Effector memory CD4-positive, alpha-beta T cell (primary cell): ENCODE measurements around the gene RAE1.

Source experiments
- DNase-seq, 3 donors: peaks; one replicate each; pipeline ENCODE4 v3.0.0-alpha.2; 2020
- H3K27ac ChIP-seq: 2 replicates; pipeline ENCODE4 v1.7.0; 2013; ENCODE audit warnings: mild to moderate bottlenecking, low read length, moderate library complexity; ENCODE audit not compliant: insufficient read depth, poor library complexity, severe bottlenecking
- H3K27me3 ChIP-seq: replicated peaks from 2 replicates; pipeline ENCODE4 v1.7.0; 2013; ENCODE audit warnings: mild to moderate bottlenecking, low read length; ENCODE audit not compliant: insufficient read depth, control insufficient read depth, poor library complexity, severe bottlenecking
- H3K36me3 ChIP-seq: 2 replicates; pipeline ENCODE4 v1.7.0; 2013; ENCODE audit warnings: mild to moderate bottlenecking, low read length, moderate library complexity; ENCODE audit not compliant: control insufficient read depth, insufficient read depth
- H3K4me1 ChIP-seq: 2 replicates; pipeline ENCODE4 v1.7.0; 2013; ENCODE audit warnings: low read length, mild to moderate bottlenecking; ENCODE audit not compliant: control insufficient read depth, insufficient read depth, poor library complexity, severe bottlenecking
- H3K4me3 ChIP-seq: 2 replicates; pipeline ENCODE4 v1.7.0; 2013; ENCODE audit warnings: low read length, low read depth, mild to moderate bottlenecking; ENCODE audit not compliant: insufficient read depth, poor library complexity, severe bottlenecking
- H3K9me3 ChIP-seq: 2 replicates; pipeline ENCODE4 v1.7.0; 2013; ENCODE audit warnings: mild to moderate bottlenecking, low read length, moderate library complexity; ENCODE audit not compliant: control insufficient read depth

RAE1 gene

GRCh38 chr20:57399587-57400155, 48.6 kb downstream of the RAE1 start:
- H3K36me3 ChIP-seq = peaks cover 76% of the 10 kb centered on the region
- H3K4me3 ChIP-seq = peak overlapping the region; percentile 39
- peaks cover 81% of the 10 kb centered on the region for H3K4me1 ChIP-seq
- peak; percentile 46 to 48 (median 47) for DNase-seq
- H3K27me3 ChIP-seq = no peaks in the 10 kb centered on the region
- no peaks in the 10 kb centered on the region for H3K9me3 ChIP-seq
- peak overlapping the region; percentile 90 for H3K27ac ChIP-seq

- H3K27ac ChIP-seq = peak overlapping the region; percentile 90
- H3K27me3 ChIP-seq = no peaks in the 10 kb centered on the region
- H3K4me3 ChIP-seq = peak overlapping the region; percentile 39
- DNase-seq = no peak
- H3K9me3 ChIP-seq = no peaks in the 10 kb centered on the region
- H3K4me1 ChIP-seq = peaks cover 77% of the 10 kb centered on the region
- H3K36me3 ChIP-seq = peaks cover 76% of the 10 kb centered on the region
These were observed 49.2 kb downstream of the RAE1 start for GRCh38 chr20:57400231-57400701.

- H3K4me3 ChIP-seq = no peak overlapping the region
- DNase-seq = no peak
- H3K27ac ChIP-seq = peak overlapping the region; percentile 28
- no peaks in the 10 kb centered on the region for H3K9me3 ChIP-seq
- peaks cover 70% of the 10 kb centered on the region for H3K4me1 ChIP-seq
- no peaks in the 10 kb centered on the region for H3K27me3 ChIP-seq
- peaks cover 76% of the 10 kb centered on the region for H3K36me3 ChIP-seq
These were observed 49.9 kb downstream of the RAE1 start for GRCh38 chr20:57400821-57401564.

- Histone ChIP-seq H3K4me3 (no peak overlapping the region), H3K4me1 (peaks cover 65% of the 10 kb centered on the region), H3K9me3 (no peaks in the 10 kb centered on the region), H3K27me3 (no peaks in the 10 kb centered on the region), H3K36me3 (peaks cover 76% of the 10 kb centered on the region), H3K27ac (peak overlapping the region; percentile 28)
- no peak for DNase-seq
These were observed 50.5 kb downstream of the RAE1 start for GRCh38 chr20:57401565-57401918.

- Histone ChIP-seq H3K4me1 (peaks cover 55% of the 10 kb centered on the region), H3K36me3 (peaks cover 79% of the 10 kb centered on the region), H3K9me3 (no peaks in the 10 kb centered on the region), H3K27ac (peak overlapping the region; percentile 13), H3K4me3 (no peak overlapping the region), H3K27me3 (no peaks in the 10 kb centered on the region)
- DNase-seq = no peak
These were observed 51.4 kb downstream of the RAE1 start for GRCh38 chr20:57402206-57403125.

GRCh38 chr20:57403216-57403615, 52.2 kb downstream of the RAE1 start:
- peak overlapping the region; percentile 13 for H3K27ac ChIP-seq

GRCh38 chr20:57404006-57404405, 53.0 kb downstream of the RAE1 start:
- DNase-seq = no peak
- Histone ChIP-seq H3K4me1 (peaks cover 41% of the 10 kb centered on the region), H3K36me3 (peaks cover 94% of the 10 kb centered on the region), H3K4me3 (no peak overlapping the region), H3K27ac (no peak overlapping the region), H3K27me3 (no peaks in the 10 kb centered on the region), H3K9me3 (no peaks in the 10 kb centered on the region)

More at GRCh38 chr20:57403216-57403615, 52.2 kb downstream of the RAE1 start:
- DNase-seq = no peak
- Histone ChIP-seq H3K4me3 (no peak overlapping the region), H3K4me1 (peaks cover 48% of the 10 kb centered on the region), H3K36me3 (peaks cover 86% of the 10 kb centered on the region), H3K9me3 (no peaks in the 10 kb centered on the region), H3K27me3 (no peaks in the 10 kb centered on the region)

GRCh38 chr20:57404419-57405072, 53.5 kb downstream of the RAE1 start:
- Histone ChIP-seq H3K4me3 (no peak overlapping the region), H3K36me3 (peaks cover 97% of the 10 kb centered on the region), H3K4me1 (peaks cover 36% of the 10 kb centered on the region), H3K9me3 (no peaks in the 10 kb centered on the region), H3K27ac (no peak overlapping the region), H3K27me3 (no peaks in the 10 kb centered on the region)
- DNase-seq = no peak

- H3K36me3 ChIP-seq = peaks cover 93% of the 10 kb centered on the region
- no peaks in the 10 kb centered on the region for H3K9me3 ChIP-seq
- peaks cover 27% of the 10 kb centered on the region for H3K4me1 ChIP-seq
- no peak overlapping the region for H3K4me3 ChIP-seq
- DNase-seq = no peak
- no peaks in the 10 kb centered on the region for H3K27me3 ChIP-seq
- H3K27ac ChIP-seq = no peak overlapping the region
These were observed 54.4 kb downstream of the RAE1 start for GRCh38 chr20:57405236-57406016.
